Stomach (tissue), 4 donors: ENCODE measurements around the gene ERI3.

ENCODE experiments used
- EP300 ChIP-seq: sonication (generic); formaldehyde crosslinking; IDR thresholded peaks from one replicate; pipeline ENCODE4 v1.6.1; 2017; ENCODE audit warnings: antibody characterized with exemption
- POLR2A ChIP-seq, 4 donors: fragments of 450-650 bp; IDR thresholded peaks; one replicate each; pipeline ENCODE4 v1.6.1; 2016; ENCODE audit warnings: antibody characterized with exemption in 4 of 4, control low read depth in 2 of 4, mild to moderate bottlenecking in 1 of 4, moderate library complexity in 1 of 4
- TF ChIP-seq, protein P1 (sequence below), 7 experiments: fragments of 450-650 bp in 4 of 7; fragments of 200-600 bp in 3 of 7; sonication (generic) in 3 of 7; IDR thresholded peaks; one replicate each; pipeline ENCODE4 v1.5.1; 2016 to 2019; ENCODE audit warnings: antibody characterized with exemption in 7 of 7, control low read depth in 2 of 7, mild to moderate bottlenecking in 1 of 7

DNA sequence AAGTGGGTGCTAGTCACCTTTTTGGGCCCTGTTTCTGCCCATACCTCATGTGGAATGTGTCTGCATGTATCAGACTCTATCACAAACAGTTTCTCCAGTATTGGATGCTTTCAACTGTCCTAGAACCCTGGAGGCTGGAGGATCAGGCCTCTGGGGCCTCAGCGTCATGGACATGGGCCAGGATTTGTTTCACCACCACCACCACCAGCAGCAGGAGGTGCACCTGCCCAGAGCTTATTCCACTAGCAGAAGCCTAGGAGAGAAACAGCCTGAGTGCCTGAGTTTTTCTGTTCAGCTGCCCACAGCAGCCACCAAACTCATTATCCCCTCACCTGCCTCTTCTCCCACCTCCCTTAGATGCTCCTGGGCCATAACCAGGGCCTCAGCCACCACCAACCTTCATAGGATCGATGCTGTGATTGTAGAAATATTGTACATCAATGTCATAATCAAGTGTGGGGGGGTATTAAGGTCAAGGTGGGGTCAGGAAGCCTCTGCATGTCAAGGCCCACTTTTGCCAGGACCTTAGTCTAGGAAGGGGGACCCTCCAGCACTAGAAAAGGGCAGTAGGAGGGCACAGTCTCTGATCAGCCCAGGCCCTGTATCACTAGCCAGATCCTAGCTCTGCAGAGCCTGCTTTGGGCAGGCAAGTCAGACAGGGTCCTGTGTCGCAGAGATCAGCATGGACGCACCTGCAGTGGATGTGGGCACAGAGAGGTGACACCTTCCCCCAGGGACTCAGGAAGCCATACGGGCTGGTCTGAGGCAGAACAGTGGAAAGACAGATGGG, 132.5 kb downstream of the ERI3 start:
- TF ChIP-seq, protein P1, sequence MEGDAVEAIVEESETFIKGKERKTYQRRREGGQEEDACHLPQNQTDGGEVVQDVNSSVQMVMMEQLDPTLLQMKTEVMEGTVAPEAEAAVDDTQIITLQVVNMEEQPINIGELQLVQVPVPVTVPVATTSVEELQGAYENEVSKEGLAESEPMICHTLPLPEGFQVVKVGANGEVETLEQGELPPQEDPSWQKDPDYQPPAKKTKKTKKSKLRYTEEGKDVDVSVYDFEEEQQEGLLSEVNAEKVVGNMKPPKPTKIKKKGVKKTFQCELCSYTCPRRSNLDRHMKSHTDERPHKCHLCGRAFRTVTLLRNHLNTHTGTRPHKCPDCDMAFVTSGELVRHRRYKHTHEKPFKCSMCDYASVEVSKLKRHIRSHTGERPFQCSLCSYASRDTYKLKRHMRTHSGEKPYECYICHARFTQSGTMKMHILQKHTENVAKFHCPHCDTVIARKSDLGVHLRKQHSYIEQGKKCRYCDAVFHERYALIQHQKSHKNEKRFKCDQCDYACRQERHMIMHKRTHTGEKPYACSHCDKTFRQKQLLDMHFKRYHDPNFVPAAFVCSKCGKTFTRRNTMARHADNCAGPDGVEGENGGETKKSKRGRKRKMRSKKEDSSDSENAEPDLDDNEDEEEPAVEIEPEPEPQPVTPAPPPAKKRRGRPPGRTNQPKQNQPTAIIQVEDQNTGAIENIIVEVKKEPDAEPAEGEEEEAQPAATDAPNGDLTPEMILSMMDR (IDR thresholded peaks at IDR 0.05), result no peak
- no peak for TF ChIP-seq EP300
- no peak for TF ChIP-seq POLR2A (IDR thresholded peaks at IDR 0.05)
